BE2C (cell line): ENCODE measurements around the gene FOXR1.

Source experiments
- DNase-seq: peaks from one replicate; pipeline ENCODE4 v3.0.0-alpha.2; 2020
- H3K27me3 ChIP-seq: fragments of 250-450 bp; sonication (Bioruptor Pico); 2 replicates; pipeline ENCODE4 v1.5.1; 2020; ENCODE audit warnings: mild to moderate bottlenecking
- H3K36me3 ChIP-seq: fragments of 250-450 bp; sonication (Bioruptor Pico); 2 replicates; pipeline ENCODE4 v1.5.1; 2020; ENCODE audit warnings: mild to moderate bottlenecking
- H3K4me1 ChIP-seq: fragments of 250-450 bp; sonication (Bioruptor Pico); 2 replicates; pipeline ENCODE4 v1.5.1; 2020
- H3K4me3 ChIP-seq: 2 replicates; pipeline ENCODE4 v1.5.1; 2011; ENCODE audit warnings: low read depth, low read length
- H3K9me3 ChIP-seq: fragments of 250-450 bp; sonication (Bioruptor Pico); 2 replicates; pipeline ENCODE4 v1.5.1; 2020
- TF ChIP-seq, protein P1 (sequence below): IDR thresholded peaks from 2 replicates; pipeline ENCODE4 v1.5.1; 2012; ENCODE audit warnings: mild to moderate bottlenecking, low read depth, low read length

The FOXR1 gene

DNA sequence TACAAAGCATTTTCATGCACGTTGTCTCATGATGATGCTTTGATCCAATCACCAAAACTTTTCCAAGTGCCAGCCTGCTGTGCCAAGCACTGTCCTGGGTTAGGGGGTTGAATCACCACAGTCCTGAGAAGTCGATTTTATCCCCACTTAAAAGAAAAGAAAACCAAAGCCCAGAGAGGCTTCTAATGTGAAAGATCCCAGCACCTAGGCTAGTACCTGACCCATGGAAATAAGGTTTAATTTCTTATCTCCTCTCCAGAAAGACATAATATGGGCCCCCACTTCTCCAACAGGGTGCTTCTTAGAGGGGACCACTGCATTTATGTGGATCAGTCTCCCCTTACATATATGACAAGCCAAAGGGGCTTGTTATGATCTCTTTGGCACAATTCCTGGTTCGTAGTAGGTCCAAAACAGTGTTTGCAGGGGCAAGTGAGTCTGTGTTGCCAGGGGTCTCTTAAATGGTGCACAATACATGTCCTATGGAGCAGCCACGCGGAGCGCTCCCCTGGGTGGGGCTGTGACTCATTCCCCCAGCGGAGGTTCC lies 43.9 kb upstream of the FOXR1 start:
- Histone ChIP-seq H3K9me3 (no peaks in the 10 kb centered on the region), H3K27me3 (no peaks in the 10 kb centered on the region), H3K4me3 (peak overlapping the region; percentile 77), H3K36me3 (no peaks in the 10 kb centered on the region), H3K4me1 (peaks cover 17% of the 10 kb centered on the region)
- no peak for DNase-seq
- TF ChIP-seq, protein P1, sequence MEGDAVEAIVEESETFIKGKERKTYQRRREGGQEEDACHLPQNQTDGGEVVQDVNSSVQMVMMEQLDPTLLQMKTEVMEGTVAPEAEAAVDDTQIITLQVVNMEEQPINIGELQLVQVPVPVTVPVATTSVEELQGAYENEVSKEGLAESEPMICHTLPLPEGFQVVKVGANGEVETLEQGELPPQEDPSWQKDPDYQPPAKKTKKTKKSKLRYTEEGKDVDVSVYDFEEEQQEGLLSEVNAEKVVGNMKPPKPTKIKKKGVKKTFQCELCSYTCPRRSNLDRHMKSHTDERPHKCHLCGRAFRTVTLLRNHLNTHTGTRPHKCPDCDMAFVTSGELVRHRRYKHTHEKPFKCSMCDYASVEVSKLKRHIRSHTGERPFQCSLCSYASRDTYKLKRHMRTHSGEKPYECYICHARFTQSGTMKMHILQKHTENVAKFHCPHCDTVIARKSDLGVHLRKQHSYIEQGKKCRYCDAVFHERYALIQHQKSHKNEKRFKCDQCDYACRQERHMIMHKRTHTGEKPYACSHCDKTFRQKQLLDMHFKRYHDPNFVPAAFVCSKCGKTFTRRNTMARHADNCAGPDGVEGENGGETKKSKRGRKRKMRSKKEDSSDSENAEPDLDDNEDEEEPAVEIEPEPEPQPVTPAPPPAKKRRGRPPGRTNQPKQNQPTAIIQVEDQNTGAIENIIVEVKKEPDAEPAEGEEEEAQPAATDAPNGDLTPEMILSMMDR = no peak

DNA sequence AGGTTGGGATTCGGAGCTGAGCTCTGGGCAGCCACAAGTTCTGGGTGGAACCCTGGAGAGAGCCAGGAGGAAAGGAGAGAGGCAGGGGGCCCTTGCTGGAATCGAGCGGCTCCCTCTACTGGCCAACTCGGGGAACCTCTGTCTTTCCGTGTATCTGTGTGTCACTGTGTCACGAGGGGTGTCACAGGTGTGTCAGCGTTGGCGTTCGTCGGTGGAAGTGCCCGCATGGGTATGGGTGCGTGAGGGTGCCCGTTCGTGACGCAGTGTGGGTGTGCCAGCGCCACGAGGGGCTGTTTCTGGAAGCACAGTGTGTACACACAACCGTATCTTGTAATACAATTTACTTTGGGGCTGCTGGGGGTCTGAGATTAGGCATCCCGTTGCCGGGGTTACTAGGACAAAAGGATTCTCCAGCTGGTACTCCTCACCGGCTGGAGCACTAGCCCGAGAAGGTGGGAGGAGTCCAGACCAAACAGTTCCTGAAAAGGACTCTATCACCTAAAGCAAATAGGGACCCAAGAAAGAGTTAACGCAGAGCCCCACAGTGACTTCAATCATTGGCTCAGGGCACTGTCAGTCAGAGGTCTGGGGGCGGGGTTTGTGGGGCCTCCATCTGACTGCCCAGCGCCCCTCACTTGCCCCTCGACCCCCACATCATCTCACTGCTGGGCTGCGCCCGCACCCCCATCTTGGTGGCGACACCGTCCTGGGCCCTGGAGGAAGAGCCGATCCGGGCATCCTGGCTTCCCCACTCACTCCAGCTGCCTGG lies 43.3 kb upstream of the FOXR1 start:
- DNase-seq = peak; percentile 89
- TF ChIP-seq, protein P1 = peak; percentile 95
- Histone ChIP-seq H3K36me3 (no peaks in the 10 kb centered on the region), H3K27me3 (no peaks in the 10 kb centered on the region), H3K4me1 (peaks cover 11% of the 10 kb centered on the region), H3K9me3 (no peaks in the 10 kb centered on the region), H3K4me3 (peak overlapping the region; percentile 77)

DNA sequence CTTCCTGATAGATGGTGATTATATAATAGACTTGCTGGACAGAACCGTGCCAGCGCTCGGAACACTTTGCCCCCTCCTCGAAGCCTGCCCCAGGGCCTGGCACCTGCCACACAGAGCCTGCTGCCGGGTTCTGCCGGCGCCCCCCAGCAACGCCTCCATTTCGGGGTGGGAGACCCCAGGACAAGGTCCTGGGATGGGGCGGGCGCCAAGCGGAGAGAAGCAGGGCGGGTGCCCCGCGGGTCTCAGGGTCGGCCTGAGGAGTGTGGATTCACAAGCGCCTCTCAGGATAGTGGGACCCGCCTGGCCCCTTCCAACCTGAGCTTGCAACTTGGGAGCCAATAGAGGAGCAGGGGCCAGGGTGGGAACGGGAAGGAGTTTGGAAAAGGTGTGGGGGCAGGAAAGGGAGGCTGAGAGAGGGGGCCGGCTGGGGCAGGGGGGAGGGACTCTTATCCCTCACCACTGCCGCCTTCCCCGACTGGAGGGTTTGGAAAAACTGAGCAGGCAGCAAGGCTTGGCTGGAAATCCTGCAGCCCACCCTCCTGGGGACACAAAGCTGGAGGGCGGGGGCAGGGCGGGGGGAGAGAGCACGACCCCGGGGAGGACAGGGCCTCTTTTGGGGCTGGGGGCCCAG lies 42.6 kb upstream of the FOXR1 start:
- no peaks in the 10 kb centered on the region for H3K27me3 ChIP-seq
- TF ChIP-seq, protein P1 = 0 out of 2 replicates have a peak, but pooled peaks have one; percentile 14
- no peaks in the 10 kb centered on the region for H3K9me3 ChIP-seq
- H3K4me1 ChIP-seq = peaks cover 6% of the 10 kb centered on the region; the same call in 1 of the 2 replicates
- H3K4me3 ChIP-seq = peak overlapping the region; percentile 77
- peak; percentile 73 for DNase-seq
- H3K36me3 ChIP-seq = no peaks in the 10 kb centered on the region

DNA sequence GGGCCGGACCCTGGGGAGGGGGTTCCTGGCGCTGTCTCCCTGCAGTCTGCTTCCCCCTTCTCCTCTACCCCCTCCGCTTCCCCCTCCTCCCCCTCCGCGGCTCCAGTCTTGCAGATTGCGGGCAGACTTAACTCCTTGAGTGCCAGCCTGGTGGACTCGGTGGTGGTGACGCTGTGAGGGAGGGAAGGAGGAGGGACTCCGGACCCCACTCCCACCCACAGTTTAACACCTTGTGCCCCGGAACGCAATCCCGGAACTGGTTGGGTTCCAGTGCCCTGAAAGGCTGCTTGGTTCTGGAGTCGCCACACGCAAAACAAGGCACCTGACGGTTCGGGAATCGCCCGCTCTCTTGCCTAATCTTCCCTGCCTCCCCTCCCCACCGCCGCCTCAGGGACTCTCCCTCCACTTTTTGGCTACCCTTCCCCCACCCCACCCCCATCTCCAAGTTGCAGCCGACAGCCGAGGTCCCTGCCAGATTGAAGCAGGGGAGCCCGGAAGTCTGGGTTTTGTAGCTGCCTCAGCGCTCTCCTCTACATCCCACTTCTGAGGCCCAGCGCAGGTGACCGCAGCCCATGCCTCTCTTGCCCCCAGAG lies 42.0 kb upstream of the FOXR1 start:
- H3K4me3 ChIP-seq = peak overlapping the region; percentile 77
- no peaks in the 10 kb centered on the region for H3K36me3 ChIP-seq
- no peaks in the 10 kb centered on the region for H3K27me3 ChIP-seq
- no peaks in the 10 kb centered on the region for H3K9me3 ChIP-seq
- peak; percentile 89 for DNase-seq
- peaks cover 6% of the 10 kb centered on the region; the same call in 1 of the 2 replicates for H3K4me1 ChIP-seq
- TF ChIP-seq, protein P1 = no peak

DNA sequence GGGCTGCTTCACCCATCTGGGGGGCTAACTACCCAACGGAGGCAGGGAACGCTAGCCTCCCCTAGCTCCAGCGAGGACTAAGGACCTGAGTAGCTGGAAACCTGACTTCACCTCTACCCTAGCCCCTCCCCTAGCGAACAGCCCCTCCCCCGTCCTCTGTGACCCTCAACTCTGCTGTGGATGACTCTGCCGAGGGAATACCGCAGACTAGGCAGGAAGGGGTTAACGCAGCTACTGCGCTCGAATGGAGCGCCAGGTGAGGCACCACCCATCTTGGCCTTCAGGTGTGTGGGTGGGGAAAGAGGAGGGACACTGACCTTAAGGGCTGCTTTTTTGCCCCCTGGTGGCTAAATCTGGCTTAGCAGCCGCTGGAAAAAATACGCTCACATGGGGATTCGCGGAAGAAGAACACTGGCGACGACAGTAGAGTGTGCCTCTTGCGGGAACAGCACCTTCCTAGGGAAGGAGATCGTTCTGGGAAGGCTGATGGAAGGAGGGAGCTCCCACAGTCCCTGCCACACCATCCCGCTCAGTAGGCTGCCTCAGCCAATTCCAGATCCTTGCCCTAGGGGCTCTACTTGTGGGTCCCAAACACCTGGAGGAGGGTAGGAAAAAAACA lies 41.4 kb upstream of the FOXR1 start:
- TF ChIP-seq, protein P1 = peak; percentile 97
- peaks cover 6% of the 10 kb centered on the region; the same call in 1 of the 2 replicates for H3K4me1 ChIP-seq
- no peaks in the 10 kb centered on the region for H3K27me3 ChIP-seq
- peak overlapping the region; percentile 77 for H3K4me3 ChIP-seq
- H3K9me3 ChIP-seq = no peaks in the 10 kb centered on the region
- peak; percentile 75 for DNase-seq
- H3K36me3 ChIP-seq = no peaks in the 10 kb centered on the region
